ENCODE data around the gene CNNM3. TPM values are rescaled to one million over a fixed set of nuclear protein-coding genes. Genes with fewer than 3 reads are reported as not detected.

Gene CNNM3
- total RNA-seq, 1 donor from 2014 or later, result 14.7 TPM

- Mint-ChIP-seq H3K27ac (ENCODE audit: unreplicated experiment) (no peak overlapping the region), H3K9me3 (ENCODE audit: unreplicated experiment) (no peaks in the 10 kb centered on the region), H3K36me3 (ENCODE audit: low read depth, unreplicated experiment) (no peaks in the 10 kb centered on the region), H3K4me3 (ENCODE audit: unreplicated experiment) (no peak overlapping the region), H3K27me3 (ENCODE audit: unreplicated experiment) (peaks cover 2% of the 10 kb centered on the region), H3K4me1 (ENCODE audit: unreplicated experiment) (peaks cover 2% of the 10 kb centered on the region)
- no peak for DNase-seq (ENCODE audit: low spot score)
- no peak for TF ChIP-seq CTCF (IDR thresholded peaks at IDR 0.05; ENCODE audit: unreplicated experiment)
Measured at GRCh38 chr2:96770442-96771202, 45.4 kb upstream of the CNNM3 start.

- Mint-ChIP-seq H3K4me1 (ENCODE audit: unreplicated experiment) (peaks cover 2% of the 10 kb centered on the region), H3K36me3 (ENCODE audit: low read depth, unreplicated experiment) (no peaks in the 10 kb centered on the region), H3K27me3 (ENCODE audit: unreplicated experiment) (peaks cover 2% of the 10 kb centered on the region), H3K4me3 (ENCODE audit: unreplicated experiment) (no peak overlapping the region), H3K27ac (ENCODE audit: unreplicated experiment) (no peak overlapping the region), H3K9me3 (ENCODE audit: unreplicated experiment) (no peaks in the 10 kb centered on the region)
- no peak for DNase-seq (ENCODE audit: low spot score)
- no peak for TF ChIP-seq CTCF (IDR thresholded peaks at IDR 0.05; ENCODE audit: unreplicated experiment)
Measured at GRCh38 chr2:96771796-96772618, 44.1 kb upstream of the CNNM3 start.

GRCh38 chr2:96772903-96773671 lies 43.0 kb upstream of the CNNM3 start:
- Mint-ChIP-seq H3K27ac (ENCODE audit: unreplicated experiment) (no peak overlapping the region), H3K4me3 (ENCODE audit: unreplicated experiment) (no peak overlapping the region), H3K27me3 (ENCODE audit: unreplicated experiment) (peaks cover 2% of the 10 kb centered on the region), H3K4me1 (ENCODE audit: unreplicated experiment) (peaks cover 2% of the 10 kb centered on the region), H3K9me3 (ENCODE audit: unreplicated experiment) (no peaks in the 10 kb centered on the region), H3K36me3 (ENCODE audit: low read depth, unreplicated experiment) (no peaks in the 10 kb centered on the region)
- DNase-seq (ENCODE audit: low spot score), result no peak
- no peak for TF ChIP-seq CTCF (IDR thresholded peaks at IDR 0.05; ENCODE audit: unreplicated experiment)

- Mint-ChIP-seq H3K27me3 (ENCODE audit: unreplicated experiment) (no peaks in the 10 kb centered on the region), H3K4me3 (ENCODE audit: unreplicated experiment) (no peak overlapping the region), H3K27ac (ENCODE audit: unreplicated experiment) (no peak overlapping the region), H3K4me1 (ENCODE audit: unreplicated experiment) (peaks cover 2% of the 10 kb centered on the region), H3K9me3 (ENCODE audit: unreplicated experiment) (no peaks in the 10 kb centered on the region), H3K36me3 (ENCODE audit: low read depth, unreplicated experiment) (no peaks in the 10 kb centered on the region)
- no peak for TF ChIP-seq CTCF (IDR thresholded peaks at IDR 0.05; ENCODE audit: unreplicated experiment)
- DNase-seq (ENCODE audit: low spot score), result no peak
Measured at GRCh38 chr2:96773922-96774321, 42.1 kb upstream of the CNNM3 start.

Data from endothelial cell (in vitro differentiated cells).